Kidney (tissue), 14 donors: Measurements from ENCODE around the gene GSX2. TPM values are rescaled to one million over a fixed set of nuclear protein-coding genes. Genes with fewer than 3 reads are reported as not detected.

ENCODE experiments used
- DNase-seq, 5 donors: peaks; one replicate each; pipeline ENCODE4 v3.0.0-alpha.2; 2013 to 2020
- FAIRE-seq: peaks from 2 replicates; lab custom pipeline; 2012; peaks lifted over from hg19 to GRCh38; lab: Jason Lieb, UNC
- H3K27ac ChIP-seq, 2 donors: one replicate each; pipeline ENCODE4 v1.7.0; 2013; ENCODE audit warnings: low read depth in 2 of 2, low read length in 2 of 2, inconsistent platforms in 1 of 2
- H3K27me3 ChIP-seq: one replicate; pipeline ENCODE4 v1.7.1; 2013; ENCODE audit warnings: low read length, inconsistent platforms; ENCODE audit not compliant: control insufficient read depth, insufficient read depth
- H3K36me3 ChIP-seq, 3 donors: one replicate each; pipeline versions ENCODE4 v1.7.0 to v1.7.1; 2013; ENCODE audit warnings: low read length in 3 of 3, control low read depth in 1 of 3, inconsistent platforms in 1 of 3; ENCODE audit not compliant: insufficient read depth in 3 of 3, control insufficient read depth in 2 of 3
- H3K4me1 ChIP-seq, 3 donors: one replicate each; pipeline versions ENCODE4 v1.7.0 to v1.7.1; 2013; ENCODE audit warnings: low read length in 3 of 3, inconsistent platforms in 1 of 3, low read depth in 1 of 3; ENCODE audit not compliant: control insufficient read depth in 2 of 3, insufficient read depth in 2 of 3
- H3K4me3 ChIP-seq, 3 donors: one replicate each; pipeline versions ENCODE4 v1.7.0 to v1.8.1; 2013; ENCODE audit warnings: low read length in 3 of 3, control low read depth in 1 of 3, inconsistent platforms in 1 of 3
- H3K9ac ChIP-seq, 3 donors: one replicate each; pipeline versions ENCODE4 v1.7.0 to v1.7.1; 2013; ENCODE audit warnings: low read length in 3 of 3, control low read depth in 1 of 3, inconsistent platforms in 1 of 3
- H3K9me3 ChIP-seq, 3 donors: one replicate each; pipeline versions ENCODE4 v1.7.0 to v1.7.1; 2013; ENCODE audit warnings: low read length in 3 of 3, control low read depth in 1 of 3, inconsistent platforms in 1 of 3; ENCODE audit not compliant: control insufficient read depth in 2 of 3, insufficient read depth in 1 of 3
- CTCF ChIP-seq: IDR thresholded peaks from 3 replicates; pipeline ENCODE4 v1.5.1; 2012; ENCODE audit warnings: mild to moderate bottlenecking, moderate library complexity, borderline replicate concordance; ENCODE audit not compliant: insufficient read depth; ENCODE audit errors: extremely low read depth
- intact Hi-C: fragments of 100-400 bp; cut with DNase I; formaldehyde crosslinking; loops from one replicate; pipeline ENCODE4 v1.11.1; 2022
- polyA plus RNA-seq: library from polyadenylated mRNA; stranded (reverse); fragments of 350-450 nt; fragmentation: Illumina TruSeq; extraction: RNeasy Lipid Tissue Mini Kit (QIAGEN cat#74804); gene quantifications from one replicate; pipeline ENCODE4 v1.2.3, GENCODE V29; 2014; ENCODE audit warnings: low read depth, low replicate concordance; ENCODE audit not compliant: insufficient read depth
- total RNA-seq: library from RNA; stranded (reverse); fragmentation: NEBNext Ultra II Directional; extraction: Animal tissue kit (Norgen Biotek cat#: 25700); gene quantifications from one replicate; pipeline ENCODE4 v1.2.1, GENCODE V29; 2021
- donor health status: control.
- donor health status: control.
- donor health status: control.
- donor health status: control.
- donor health status: control.
- donor health status: DM: yes; HTN: yes; CAD: no.
- donor health status: Normal renal cell carcinoma (clear cell type).

GSX2 gene
- total and polyA plus RNA-seq, 2 donors from 2014 or later, result not detected

DNA sequence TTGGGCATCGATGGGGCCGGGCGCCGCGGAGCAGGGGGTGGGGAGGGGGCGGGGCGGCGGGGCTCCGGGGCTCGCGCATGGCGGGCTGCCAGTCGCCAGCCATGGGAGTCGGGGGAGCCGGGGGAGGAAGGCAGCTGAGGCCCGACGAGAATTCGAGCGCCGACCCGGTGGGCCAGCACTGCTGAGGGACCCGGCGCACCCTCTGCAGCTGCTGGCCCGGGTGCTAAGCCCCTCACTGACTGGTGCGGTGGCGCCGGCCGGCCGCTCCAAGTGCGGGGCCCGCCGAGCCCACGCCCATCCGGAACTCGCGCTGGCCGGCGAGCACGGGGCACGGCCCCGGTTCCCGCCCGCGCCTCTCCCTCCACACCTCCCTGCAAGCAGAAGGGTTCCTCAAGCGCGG, 49.4 kb downstream of the GSX2 start:
- intact Hi-C loops, result no loop called here
- no peak overlapping the region for H3K27ac ChIP-seq
- H3K9me3 ChIP-seq, result no peaks in the 10 kb centered on the region
- H3K4me1 ChIP-seq, result no peaks in the 10 kb centered on the region
- no peaks in the 10 kb centered on the region for H3K27me3 ChIP-seq
- TF ChIP-seq CTCF, result no peak
- no peak overlapping the region for H3K4me3 ChIP-seq
- no peak for FAIRE-seq
- no peak for DNase-seq
- H3K9ac ChIP-seq, result no peak overlapping the region
- no peaks in the 10 kb centered on the region for H3K36me3 ChIP-seq

Other genes starting within 250 kb of the GSX2 start
- gene CHIC2, start 35.6 kb upstream of the GSX2 start, total RNA-seq, result 26.6 TPM
- gene CHIC2, start 35.6 kb upstream of the GSX2 start, polyA plus RNA-seq, result 13.5 TPM
- gene PDGFRA, start 129.1 kb downstream of the GSX2 start, total RNA-seq, result 71.0 TPM
- gene PDGFRA, start 129.1 kb downstream of the GSX2 start, polyA plus RNA-seq, result 12.3 TPM